ENCODE data around the gene CDK5R1.
"Not testable (repeated sequence)": the region's sequence is repeated elsewhere in the genome, so short reads cannot be mapped to it uniquely, and the experiment has no call there.

Gene CDK5R1

DNA sequence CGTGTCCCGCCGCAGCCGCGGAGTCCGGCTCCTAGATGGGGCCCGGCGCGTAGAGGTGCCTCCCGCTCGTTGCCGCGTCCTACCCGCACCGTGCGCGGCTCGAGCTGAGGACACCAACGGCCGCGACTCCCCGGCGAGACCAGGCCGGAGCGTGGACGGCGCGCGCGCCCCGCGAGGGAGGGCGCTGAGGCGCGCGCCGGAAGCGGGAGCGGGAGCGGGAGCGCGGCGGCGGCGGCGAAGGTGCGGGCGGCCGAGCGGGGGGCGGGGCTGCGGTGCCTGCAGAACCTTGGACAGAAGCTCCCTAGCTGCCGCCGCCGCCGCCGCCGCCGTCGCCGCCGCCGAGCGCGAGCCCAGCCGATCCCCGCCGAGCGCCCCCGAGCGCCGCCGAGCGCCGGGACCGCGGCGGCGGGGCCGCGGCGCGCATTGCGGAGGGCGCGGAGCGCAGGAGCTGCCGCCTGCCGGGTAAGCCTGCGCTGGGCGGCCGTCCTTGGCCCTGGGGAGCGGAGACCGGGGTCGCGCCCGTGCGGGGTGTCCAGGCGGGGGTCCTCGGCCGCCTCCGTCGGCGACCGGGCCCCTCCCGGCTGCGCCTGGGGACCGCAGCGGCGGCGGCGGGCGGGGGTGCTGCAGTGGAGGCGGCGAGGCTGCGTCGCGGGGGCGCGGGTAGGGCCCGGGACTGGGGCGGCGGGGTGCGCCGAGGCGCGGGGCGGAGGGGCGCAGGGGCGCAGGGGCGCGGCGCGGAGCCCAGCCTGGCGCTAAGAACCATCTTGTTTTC is at the start of gene CDK5R1:
TSS of gene CDK5R1 (plus strand) at position 293 of the 772 bp plus-strand sequence. CDS start 628 bp downstream, outside the sequence.
- DNase-seq, result peak; percentile 85

DNA sequence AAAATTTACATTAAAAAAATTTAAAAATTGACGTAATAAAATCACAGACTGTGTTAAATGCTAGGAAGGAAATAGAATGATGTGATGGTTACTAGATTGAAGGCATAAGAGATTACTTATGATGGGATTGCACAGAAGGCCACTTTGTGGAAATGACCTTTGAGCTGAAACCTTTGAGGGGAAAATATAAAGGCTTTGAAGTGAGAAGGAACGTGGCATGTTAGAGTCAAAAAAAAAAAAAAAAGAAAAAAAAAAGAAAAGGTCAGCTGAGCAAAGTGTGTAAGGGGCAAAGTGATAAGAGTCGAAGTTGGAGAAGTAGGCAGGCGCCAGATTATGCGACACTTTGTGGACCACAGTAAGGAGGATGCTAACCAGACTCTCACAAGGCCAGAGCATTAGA is 46.1 kb upstream of the CDK5R1 start:
- no peak for DNase-seq

DNA sequence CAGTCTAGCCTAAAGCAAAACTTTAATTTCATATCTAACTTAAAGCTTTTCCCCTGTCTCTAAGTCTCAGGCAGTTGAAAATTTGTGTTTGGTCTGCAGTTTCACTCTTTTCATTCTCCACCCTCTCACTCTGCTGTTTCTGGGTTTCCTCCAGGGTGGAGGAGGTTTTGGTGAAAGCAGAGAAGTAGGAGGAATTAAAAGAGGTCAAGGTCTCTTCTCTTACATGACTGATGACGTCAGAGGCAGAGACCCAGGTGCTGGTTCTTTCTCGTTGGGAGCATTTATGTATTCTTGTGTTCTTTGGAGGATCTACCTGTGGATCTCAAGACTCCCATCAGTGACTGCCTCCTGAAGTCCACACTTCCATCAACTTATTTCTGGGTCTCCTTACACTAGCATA is 44.9 kb upstream of the CDK5R1 start:
- DNase-seq, result no peak

DNA sequence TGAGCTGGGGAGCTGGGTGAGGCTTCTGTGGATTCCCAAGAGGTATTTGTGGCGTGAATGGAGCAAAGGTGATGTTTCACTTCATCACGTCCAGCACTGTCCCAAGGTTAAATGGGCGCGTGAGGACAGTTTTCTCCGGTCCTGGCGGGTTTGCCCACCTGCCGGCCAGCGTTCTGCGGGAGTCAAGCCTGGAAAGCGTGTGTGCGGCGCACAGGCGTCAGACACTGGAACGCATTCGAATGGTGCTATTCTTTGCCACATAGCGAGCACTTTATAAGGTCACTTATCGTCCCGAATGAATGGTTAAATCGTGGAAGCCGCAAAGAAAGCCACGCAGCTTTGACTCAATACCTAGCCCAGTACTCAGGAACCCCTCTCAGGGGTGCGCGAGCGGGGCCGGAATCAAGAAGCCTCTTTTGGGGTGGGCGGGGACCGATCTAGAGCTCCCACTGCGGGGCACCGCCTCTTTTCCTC is 42.9 kb upstream of the CDK5R1 start:
- DNase-seq, result no peak

DNA sequence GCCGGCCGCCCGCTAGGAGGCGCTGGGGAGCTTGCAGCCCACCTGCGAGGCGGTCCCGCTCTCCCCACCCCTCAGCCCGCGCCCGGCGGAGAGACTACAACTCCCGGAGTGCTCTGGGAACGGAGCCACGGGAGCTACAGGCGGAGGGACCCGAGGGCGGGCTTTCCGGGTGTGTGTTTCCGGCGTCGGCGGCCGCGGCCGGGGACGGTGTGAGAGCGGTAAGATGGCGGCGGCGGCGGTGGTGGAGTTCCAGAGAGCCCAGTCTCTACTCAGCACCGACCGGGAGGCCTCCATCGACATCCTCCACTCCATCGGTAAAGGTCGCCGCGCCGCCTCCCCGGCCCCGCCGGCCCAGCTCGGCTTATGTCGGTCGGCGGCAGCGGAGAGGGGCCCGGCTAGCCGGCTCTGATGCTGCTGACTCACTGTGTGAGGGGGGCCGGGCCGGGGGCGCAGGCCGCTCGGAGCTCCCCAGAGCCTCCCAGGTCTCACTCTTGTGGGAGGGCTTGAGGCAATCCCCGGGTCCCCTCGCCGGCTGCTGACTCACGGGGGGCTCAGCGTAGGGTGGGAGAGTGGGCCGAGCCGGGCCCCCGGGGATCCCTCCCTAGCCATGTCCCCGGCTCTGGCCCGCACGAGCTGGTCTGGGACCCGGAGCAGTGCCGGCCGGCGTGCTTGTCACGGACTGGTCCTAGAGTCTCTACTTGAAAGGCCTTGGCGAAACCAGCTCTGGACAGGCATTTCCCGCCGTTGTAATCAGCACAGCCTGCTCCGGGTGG is 42.3 kb upstream of the CDK5R1 start, which contains the start of gene PSMD11:
TSS of gene PSMD11 (plus strand) at position 210 of the 773 bp plus-strand sequence. CDS start at position 224, 14 bp downstream.
- DNase-seq, result peak; percentile 97

DNA sequence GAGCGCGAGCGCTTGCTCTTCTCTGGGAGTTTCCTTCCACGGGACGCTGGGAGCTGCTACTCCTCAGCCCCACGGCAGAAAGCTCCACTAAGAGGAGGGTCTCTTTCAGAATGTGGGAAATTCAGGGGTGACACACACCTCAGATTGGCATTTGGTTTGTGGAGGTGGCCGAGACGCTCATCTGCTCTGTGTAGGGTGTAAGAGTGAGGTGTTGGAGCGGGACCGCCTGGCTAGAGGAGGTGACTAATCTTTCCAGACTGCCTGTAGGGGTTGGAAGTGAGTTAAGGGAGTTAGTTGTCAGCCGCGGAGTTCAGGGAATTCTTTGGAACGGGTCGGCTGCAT is 41.7 kb upstream of the CDK5R1 start:
- DNase-seq, result peak; percentile 22

DNA sequence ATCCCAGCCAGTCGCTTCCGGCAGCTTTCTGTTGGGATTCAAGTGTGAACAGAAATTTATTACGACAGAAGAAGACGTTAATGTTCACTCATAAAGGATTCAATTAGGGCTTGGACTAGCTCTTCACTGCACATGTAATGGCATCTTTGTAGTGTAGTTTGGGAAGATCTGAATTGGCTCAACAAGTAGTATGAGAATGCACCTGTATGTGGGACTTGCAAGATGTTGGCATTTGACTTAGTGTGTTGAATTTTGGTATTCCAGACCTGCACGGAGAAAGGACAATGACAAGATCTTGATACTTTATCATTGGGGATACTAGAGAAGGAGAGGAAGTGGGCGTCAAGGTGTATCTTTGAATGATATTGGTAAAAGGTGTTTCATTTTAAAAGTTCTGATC is 41.3 kb upstream of the CDK5R1 start:
- DNase-seq, result no peak

DNA sequence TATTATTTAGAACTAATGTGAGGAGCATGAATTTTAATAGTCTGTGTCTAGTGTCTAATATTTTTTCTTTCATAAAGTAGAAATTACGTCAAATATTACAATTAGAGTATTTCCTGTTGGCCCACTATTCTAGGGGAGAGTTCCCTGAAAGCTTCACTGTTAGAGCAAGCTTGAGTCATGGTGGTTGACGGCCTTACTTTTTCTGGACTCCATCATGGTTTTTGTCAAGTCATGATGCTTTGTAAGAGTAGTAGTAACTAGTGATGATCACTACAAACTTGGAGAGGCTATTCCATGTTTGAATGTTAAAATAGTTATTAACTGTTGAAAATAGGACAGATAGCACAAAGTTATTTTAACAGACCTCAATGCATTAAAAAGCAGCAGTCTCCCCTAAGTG is 40.8 kb upstream of the CDK5R1 start:
- DNase-seq, result no peak

DNA sequence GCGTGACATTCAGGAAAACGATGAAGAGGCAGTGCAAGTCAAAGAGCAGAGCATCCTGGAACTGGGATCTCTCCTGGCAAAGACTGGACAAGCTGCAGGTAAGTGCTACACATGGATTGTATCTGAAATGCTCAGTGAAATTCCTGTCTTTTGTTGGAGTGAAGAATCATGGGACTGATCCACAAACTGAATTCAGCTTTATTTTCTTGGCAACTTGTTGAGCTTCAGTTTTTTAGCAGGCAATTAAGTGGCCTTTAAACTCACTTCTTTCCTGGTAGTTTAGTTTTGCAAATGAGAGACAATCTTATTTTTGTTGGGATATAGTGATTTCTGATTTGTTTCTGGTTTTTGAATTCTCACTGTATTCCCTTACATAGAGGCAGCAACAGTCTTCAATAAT is 39.8 kb upstream of the CDK5R1 start:
- no peak for DNase-seq

DNA sequence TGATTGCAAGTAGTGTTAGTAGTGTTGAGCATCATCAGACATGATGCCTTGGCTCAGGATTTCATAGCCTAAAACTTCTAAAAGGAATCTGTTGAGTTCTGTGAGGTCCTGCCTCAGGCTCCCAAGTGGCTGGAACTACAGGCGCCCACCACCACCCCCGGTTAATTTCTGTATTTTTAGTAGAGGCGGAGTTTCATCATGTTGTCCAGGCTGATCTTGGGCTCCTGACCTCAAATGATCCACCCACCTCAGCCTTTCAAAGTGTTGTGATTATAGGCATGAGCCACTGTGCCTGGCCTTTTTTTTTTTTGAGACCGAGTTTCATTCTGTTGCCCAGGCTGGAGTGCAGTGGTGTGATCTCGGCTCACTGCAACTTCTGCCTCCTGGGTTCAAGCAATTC is 36.8 kb upstream of the CDK5R1 start:
- no peak for DNase-seq

DNA sequence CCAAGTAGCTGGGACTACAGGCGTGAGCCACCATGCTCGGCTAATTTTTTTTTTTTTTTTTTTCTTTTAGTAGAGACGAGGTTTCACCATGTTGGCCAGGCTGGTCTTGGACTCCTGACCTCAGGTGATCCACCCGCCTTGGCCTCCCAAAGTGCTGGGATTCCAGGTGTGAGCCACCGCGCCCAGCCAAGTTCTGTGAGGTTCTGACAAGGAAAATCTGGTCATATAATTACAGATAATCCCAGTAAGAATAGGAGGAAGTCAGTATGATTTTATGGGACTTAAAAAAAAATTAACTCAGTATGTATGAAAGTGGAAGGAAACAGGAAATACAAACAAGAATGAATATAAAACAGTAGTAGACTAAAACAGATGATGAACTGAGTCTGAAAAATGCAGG is 36.4 kb upstream of the CDK5R1 start:
- not testable (repeated sequence) for DNase-seq

DNA sequence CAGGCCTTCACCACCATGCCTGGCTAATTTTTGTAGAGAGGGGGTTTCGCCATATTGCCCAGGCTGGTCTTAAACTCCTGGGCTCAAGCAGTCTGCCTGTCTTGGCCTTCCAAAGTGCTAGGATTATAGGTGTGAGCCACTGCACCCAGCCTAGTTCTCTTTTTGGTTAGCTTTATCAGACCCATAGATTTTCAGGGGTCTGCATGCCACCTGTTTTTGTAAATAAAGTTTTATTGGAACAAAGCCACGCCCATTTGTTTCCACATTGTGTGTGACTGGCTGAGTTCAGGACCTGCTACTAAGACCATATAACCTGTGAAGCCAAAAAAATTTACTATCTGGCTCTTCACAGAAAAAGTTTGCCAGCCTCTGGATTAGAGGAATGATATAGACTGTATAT is 34.9 kb upstream of the CDK5R1 start:
- no peak for DNase-seq

DNA sequence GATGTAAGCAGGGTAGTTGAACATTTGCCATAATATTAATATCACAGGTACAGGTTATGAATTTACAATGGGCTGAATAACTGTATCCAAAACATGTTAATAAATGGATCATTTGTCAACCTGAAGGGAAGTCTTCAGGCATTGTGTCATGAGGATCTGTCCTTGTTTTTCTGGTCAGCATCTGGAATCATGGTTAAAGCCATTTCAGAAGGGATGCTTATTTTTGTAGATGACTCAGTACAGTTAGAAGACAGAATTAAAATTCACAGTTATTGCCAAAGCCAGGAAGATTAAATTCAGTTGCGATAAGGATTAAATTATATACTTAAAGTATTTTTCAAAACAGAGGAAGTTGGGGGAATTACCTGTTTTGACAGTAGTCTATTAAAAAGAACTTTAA is 34.5 kb upstream of the CDK5R1 start:
- no peak for DNase-seq

DNA sequence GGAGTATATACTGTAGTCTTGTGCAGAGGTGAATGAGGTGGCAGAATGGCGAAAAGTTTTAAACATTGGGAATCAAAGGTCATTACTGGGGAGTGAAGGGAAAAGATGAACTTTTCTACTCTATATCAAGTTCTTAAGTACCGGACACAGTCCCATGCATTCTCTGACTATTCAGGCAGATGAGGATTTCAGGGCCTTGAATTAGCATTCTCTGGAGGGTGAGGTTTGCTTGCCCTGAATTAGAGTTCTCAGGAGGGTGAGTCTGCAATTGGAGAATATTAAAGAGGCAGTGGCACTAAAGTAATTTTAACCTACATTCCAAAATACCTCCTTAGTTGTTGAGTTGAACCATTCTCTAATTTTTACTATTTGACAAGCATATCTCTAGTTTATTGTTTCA is 33.4 kb upstream of the CDK5R1 start:
- DNase-seq, result no peak

DNA sequence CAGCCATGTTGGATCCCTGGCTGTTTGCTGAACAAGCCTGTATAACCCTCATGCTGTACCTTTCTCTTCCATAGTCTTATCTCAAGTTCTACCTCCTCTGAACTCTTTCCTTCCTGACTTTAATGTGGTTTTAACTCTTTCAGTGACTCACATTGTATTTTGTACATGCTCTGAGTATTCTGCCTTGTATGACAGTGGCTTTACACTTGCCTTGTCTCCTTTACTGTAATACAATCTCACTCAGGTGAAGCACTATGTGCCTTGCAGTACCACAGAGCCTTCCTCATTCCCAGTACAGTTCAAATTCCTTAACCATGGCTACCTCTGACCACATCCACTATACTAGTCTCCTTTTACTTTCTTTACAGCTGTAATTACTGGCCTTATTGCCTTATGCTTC is 28.4 kb upstream of the CDK5R1 start:
- DNase-seq, result no peak

DNA sequence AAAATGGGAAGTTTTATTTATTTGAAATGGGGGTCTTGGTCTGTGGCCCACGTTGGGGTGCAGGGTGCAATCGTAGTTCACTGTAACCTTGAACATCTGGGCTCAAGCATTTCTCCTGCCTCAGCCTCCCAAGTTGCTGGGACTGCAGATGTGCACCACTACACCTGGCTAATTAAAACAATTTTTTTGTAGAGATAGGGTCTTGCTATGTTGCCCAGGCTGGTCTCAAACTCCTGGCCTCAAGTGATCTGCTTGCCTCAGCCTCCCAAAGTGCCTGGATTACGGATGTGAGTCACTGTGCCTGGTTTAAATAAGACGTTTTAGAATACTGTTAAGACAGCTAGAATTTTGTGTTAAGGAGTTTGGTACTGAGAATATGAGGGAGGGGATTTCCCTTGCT is 26.7 kb upstream of the CDK5R1 start:
- DNase-seq, result no peak

DNA sequence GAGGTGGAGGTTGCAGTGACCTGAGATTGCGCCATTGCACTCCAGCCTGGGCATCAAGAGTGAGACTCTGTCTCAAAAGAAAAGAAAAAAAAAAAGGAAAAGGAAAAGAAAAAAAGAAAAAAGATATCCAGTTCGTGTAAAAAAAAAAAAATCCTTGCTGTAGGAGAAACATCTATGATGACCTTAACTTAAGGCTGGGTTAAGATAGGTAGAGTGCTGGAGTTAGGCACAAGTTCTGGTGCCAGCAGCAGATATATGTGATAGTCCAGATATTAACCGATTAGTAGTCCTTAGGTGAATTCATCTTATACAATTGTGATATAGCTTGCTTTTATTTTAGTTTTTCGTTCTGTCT is 25.3 kb upstream of the CDK5R1 start:
- DNase-seq, result no peak

DNA sequence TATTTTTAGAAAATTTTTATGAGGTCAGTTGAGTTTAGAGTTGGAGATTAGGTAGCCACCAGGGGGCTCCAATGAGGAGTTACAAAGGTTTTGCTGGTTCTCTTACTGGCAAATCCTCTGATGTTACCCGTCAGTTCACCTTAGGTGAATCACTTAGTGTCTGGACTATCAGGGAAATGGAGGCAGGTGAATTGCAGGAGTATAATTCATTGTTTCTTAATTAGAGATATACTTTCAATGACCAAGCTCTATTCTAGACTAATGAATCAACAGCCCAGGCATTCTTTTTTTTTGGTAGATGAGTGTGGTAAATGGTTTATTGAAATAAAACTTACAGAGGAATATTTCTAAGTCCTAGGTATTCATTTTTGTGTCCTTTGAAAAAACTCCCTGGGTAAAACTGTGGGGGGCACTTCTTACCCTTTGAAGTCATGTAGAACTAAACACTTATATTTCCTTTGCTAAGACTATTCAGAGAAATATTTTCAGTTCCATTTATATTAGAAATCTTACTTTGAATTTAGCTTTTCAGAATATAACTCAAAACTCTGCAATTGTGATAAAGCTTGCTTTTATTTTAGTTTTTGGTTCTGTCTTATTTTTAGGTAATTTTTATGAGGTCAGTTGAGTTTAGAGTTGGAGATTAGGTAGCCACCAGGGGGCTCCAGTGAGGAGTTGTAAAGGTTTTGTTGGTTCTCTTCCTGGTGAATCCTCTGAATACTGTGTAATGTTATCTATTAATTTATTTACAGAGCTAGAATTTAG is 24.8 kb upstream of the CDK5R1 start:
- peak; percentile 38 for DNase-seq

DNA sequence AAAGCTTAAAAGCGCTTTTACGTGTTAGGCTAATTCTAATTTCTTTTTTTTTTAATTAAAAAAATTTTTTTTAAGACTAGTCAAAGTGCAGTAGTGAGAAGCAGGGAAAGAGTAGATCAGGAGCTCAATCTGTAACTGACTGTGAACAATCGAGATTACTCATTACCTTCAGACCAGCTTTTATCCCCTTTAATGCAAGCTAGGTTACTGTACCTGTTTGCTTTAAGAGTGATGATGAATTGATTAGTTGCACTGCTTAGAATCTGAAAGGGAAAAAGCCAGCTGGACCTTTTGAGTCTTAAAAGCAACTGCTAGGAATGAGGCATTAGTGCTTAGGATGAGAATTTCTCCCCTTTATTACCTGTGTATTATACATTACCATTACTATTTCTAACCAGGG is 23.5 kb upstream of the CDK5R1 start:
- no peak for DNase-seq

DNA sequence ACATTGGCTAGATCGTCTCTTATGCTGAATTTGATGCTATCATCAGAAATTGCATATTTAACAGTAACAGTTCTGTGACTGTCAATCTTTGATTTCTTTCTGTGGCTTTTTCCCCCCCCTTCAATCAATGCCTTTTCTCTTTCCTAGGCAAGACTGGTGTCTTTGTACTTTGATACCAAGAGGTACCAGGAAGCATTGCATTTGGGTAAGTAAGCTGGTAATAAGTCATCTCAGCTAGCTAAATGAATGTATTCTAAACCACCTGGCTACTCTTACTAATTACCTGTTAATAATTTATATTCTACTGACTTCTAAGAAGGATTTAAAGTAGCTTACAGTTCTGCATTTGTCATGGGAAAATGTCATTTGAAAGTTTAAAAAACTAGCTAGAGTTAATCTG is 22.4 kb upstream of the CDK5R1 start:
- DNase-seq, result no peak

DNA sequence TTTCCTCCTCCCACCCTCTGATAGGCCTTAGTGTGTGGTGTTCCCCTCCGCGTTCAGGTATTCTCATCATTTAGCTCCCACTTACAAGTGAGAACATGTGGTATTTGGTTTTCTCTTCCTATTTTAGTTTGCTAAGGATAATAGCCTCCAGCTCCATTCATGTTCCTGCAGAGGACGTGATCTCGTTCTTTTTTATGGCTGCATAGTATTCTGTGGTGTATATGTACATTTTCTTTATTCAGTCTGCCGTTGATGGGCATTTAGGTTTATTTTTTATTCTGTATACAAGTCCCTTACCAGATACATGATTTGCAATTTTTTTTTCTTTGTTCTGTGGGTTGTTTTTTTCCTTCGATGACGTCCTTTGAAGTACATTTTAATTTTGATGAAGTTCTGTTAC is 18.8 kb upstream of the CDK5R1 start:
- no peak for DNase-seq

DNA sequence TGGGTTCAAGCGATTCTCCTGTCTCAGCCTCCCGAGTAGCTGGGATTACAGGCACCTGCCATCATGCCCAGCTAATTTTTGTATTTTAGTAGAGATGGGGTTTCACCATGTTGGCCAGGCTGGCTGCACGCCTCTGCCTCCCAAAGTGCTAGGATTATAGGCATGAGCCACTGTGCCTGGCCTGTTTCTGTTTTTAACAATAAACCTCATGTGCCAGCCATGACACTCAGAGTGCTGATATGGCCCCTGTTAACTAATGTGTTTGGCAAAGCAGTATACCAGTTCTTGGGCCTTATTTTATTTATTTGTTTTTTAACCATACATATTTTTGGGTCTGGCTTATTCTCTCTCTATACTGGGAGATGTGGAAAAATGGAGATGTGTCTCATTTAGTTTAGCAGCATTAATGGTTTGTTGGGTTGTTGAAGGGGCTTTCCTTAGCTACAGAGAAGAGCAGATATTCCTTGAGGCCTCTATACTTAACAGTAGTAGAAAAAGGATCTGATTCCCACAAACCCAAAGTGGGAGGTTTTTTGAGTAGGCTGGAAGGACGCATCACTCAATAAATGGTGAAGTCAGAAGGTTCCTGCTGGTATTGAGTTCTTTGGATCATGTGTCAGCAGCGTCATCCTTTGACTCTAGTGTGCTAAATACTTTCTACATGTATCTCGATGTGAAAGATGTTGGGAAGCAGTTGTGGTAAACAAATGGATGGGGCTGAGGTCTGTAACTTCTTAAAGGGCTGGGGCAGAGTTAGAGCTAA is 16.2 kb upstream of the CDK5R1 start:
- no peak for DNase-seq

DNA sequence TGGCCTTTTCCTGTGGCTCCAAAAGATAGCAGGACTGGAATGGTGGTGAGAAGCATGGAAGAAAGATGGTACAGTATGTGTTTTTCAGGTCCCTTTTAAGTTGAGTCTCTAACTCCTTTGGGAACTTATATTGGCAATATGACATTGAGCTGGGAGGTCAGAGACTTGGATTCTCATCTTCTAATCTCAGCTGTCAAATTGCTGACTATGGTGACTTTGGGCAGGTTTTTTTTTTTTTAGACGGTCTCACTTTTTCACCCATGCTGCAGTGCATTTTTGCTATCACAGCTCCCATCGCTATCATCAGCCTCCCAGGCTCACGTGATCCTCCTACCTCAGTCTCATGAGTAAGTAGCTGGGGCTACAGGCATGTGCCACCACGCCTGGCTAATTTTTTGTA is 15.1 kb upstream of the CDK5R1 start:
- no peak for DNase-seq

Data from NCI-H345 (cell line).